GM12892 (cell line): ENCODE results near the gene ANXA9.

Experiments used
- POLR2A ChIP-seq: IDR thresholded peaks from 2 replicates; pipeline ENCODE4 v1.6.1; 2011; ENCODE audit warnings: low read depth, low read length, control low read depth
- POLR2AphosphoS5 ChIP-seq: IDR thresholded peaks from 2 replicates; pipeline ENCODE4 v1.6.1; 2011; ENCODE audit warnings: low read depth, low read length, control low read depth
- TAF1 ChIP-seq: IDR thresholded peaks from 2 replicates; pipeline ENCODE4 v1.6.1; 2011; ENCODE audit warnings: low read depth, mild to moderate bottlenecking, control low read depth, low read length, borderline replicate concordance

DNA sequence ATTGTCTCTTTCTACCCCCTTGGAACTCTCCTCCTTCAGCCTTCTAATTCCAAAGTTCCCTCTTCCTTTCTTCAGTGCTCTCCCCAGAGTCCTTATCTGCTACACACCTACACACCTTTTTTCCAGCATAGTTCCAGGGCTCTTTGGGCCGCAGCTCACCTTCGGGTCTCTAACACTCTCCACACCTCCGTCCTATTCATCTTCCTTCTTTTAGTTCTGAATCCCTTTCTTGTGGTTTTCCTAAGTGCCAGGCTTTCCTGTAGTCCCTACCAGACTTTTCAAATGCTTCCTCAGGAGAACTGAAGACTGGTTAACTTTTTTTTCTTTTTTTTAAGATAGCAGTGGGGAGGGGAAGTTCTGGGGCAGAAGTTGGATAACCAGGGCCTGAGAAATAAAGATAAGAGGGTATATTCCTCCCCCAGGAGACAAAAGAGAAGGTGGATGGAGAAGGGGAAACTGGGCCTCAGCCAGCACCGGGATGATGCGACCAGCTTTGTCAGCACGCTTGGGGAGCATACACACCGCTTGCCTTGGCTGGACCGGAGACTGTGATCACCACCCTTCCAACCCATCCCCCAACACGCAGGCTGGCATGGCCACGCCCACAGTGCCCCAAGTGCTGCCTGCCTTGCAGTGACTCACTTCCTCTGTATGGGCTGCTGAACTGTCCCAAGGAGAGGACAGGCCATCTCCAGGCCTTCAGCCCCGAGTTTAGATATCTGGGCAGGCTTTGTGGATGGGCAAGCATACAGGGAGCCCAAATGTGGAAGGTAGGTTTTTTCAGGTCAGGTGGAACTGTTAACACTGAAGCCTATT, 5.0 kb upstream of the ANXA9 start:
- no peak for TF ChIP-seq POLR2AphosphoS5
- no peak for TF ChIP-seq POLR2A
- TF ChIP-seq TAF1 = no peak
